SK-N-DZ (cell line): ENCODE results near the gene ACOT7.
"Not testable (repeated sequence)": the region's sequence is repeated elsewhere in the genome, so short reads cannot be mapped to it uniquely, and the experiment has no call there.

Source experiments
- DNase-seq: peaks from one replicate; pipeline ENCODE4 v3.0.0-alpha.2; 2015; ENCODE audit warnings: low spot score

Gene ACOT7

GRCh38 chr1:6399294-6399693 is 5.7 kb upstream of the ACOT7 start:
- DNase-seq = no peak

- no peak for DNase-seq
Measured at GRCh38 chr1:6397844-6398441, 4.4 kb upstream of the ACOT7 start.

DNA sequence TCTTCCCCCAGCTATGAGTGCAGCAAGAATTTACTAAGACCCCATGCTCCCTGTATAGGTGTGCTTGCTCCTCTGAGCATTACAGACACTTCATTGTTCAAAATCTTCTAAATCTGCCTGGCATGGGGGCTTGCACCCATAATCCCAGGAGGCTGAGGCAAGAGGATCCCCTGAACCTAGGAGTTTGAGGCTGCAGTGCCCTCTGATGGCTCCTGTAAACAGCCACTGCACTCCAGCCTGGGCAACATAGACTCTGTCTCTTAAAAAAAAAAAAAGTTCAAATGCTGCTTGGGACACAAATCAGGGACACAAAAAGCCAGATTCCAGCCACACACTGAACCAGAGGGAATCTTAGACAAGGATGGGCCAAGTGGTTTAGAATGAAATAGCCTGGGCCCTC is 3.4 kb upstream of the ACOT7 start:
- no peak for DNase-seq

- not testable (repeated sequence) for DNase-seq
Measured at GRCh38 chr1:6395781-6396244, 2.2 kb upstream of the ACOT7 start.

DNA sequence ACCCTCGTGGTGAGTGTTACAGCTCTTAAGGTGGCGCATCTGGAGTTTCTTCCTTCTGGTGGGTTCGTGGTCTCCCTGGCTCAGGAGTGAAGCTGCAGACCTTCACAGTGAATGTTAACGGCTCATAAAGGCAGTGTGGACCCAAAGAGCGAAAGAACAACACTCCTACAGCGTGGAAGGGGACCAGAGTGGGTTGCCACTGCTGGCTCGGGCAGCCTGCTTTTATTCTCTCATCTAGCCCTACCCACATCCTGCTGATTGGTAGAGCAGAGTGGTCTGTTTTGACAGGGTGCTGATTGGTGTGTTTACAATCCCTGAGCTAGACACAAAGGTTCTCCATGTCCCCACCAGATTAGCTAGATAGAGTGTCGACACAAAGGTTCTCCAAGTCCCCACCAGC is 1.6 kb upstream of the ACOT7 start:
- DNase-seq = not testable (repeated sequence)

- no peak for DNase-seq
Measured at GRCh38 chr1:6392809-6393399, 663 bp downstream of the ACOT7 start.

DNA sequence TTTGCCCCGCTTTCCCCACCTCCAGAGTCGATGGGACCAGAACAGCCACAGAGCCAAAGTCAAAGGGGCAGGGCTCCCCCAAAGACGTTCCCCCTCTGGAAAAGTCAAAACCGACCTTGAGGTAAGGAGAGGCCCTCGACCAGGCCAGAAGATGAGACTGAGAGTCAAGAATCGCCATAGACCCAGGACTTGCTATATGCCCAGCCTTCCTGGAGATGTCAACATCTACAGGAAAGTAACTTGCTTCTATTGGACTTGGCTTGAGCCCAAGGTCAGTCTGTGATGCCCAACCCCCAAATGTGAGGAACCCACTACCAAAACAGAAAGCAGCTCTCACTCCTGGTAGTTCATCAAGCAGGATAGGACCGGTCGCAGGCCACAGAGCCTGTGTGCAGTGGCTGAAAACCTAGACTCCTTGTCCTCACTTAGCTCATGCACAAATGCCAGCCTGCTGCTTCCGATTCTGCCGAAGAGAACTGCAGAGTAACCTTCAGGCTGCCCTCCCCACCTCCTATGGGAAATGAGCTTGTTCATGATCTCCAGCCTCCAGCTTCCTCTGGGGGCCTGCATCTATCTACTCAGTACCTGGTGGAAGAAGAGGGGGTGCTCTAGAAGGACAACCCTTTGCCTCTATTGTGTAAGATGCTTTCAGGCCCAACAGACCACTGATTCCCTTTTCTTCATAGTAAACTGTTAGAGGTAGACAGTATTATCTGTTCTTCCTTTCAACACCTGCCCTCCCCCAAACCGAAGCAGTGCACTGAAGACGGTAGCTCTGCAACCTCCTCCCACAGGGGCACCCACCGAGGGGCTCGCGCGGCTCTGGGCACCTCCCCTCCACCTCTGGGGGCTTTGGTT is 1.4 kb downstream of the ACOT7 start:
- no peak for DNase-seq

DNA sequence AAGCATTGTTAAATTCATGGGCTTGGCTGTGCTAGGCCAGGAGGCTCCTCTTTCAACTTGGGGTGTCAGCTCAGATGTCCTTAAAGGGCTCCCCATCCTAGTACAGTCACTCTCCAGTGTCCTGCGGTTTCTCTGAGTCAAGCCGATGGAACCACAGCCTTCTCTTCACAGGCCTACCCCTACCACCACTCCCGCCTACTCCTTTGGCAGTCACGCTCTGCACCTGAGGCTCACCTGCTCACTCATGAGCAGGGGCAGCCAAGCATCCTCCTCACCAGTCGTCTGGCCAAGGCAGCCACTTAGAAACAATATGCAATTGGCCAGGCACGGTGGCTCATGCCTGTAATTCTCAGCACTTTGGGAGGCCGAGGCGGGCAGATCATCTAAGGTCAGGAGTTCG is 3.6 kb downstream of the ACOT7 start:
- DNase-seq = no peak

- DNase-seq = no peak
Measured at GRCh38 chr1:6386371-6386949, 7.1 kb downstream of the ACOT7 start.

GRCh38 chr1:6385488-6386191 is 7.9 kb downstream of the ACOT7 start:
- peak; percentile 36 for DNase-seq

DNA sequence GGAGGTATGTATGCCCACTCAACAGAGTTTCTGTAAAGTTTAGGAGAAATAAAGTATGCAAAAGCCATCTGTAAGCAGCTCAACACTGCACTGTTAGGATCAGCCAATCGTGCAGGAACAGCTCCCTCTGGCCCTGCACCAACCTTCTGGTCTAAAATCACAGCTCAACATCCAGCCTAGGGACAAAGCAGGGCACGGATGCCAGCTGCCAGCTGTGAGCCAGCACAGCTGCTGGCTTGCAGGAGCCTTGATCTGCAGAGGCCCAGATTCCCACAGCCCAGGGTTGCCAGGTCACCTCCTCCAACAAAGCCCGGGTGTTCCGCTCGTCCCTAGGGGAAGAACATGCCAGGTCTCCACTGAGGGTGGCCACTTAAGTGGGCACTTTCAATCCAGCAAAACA is 8.6 kb downstream of the ACOT7 start:
- no peak for DNase-seq

- no peak for DNase-seq
Measured at GRCh38 chr1:6384135-6384534, 9.4 kb downstream of the ACOT7 start.

GRCh38 chr1:6380037-6380436 is 13.5 kb downstream of the ACOT7 start:
- DNase-seq = no peak

GRCh38 chr1:6378096-6378746 is 15.3 kb downstream of the ACOT7 start:
- peak; percentile 31 for DNase-seq

- no peak for DNase-seq
Measured at GRCh38 chr1:6373961-6374720, 19.4 kb downstream of the ACOT7 start.

DNA sequence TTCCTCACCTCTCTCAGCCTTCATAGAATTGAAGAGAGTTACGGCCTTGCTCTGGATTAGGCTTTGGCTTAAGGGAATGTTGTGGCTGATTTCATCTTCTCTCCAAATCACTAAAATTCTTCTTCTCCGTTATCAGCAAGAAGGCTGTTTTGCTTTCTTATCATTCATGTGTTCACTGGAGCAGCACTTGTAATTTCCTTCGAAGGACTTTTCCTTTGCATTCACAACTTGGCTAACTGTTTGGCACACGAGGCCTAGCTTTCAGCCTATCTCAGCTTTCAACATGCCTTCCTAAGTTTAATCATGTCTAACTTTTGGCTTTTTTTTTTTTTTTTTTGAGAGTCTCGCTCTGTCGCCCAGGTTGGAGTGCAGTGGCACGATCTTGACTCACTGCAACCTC is 21.3 kb downstream of the ACOT7 start:
- not testable (repeated sequence) for DNase-seq

- DNase-seq = no peak
Measured at GRCh38 chr1:6370006-6370405, 23.6 kb downstream of the ACOT7 start.

- no peak for DNase-seq
Measured at GRCh38 chr1:6367381-6368012, 26.1 kb downstream of the ACOT7 start.

DNA sequence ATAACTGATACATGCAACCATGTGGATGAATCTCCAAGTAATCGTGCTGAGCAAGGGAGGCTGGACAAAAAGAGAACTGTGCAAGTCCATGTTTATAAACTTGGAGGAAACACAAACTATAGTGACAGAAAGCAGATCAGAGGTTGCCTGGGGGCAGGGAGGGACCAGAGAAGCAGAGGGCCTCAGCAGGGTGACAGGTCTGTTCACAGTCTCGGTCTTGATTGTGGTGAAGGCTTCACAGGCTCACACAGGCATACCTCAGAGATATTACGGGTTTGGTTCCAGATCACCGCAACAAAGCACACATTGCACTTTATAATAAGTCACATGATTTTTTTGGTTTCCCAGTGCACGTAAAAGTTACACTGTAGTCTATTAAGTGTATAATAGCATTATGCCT is 28.5 kb downstream of the ACOT7 start:
- DNase-seq = no peak
